ENCODE results near the gene CTTNBP2NL. TPM values are rescaled to one million over a fixed set of nuclear protein-coding genes. Genes with fewer than 3 reads are reported as not detected.
"Not testable (repeated sequence)": the region's sequence is repeated elsewhere in the genome, so short reads cannot be mapped to it uniquely, and the experiment has no call there.

The CTTNBP2NL gene
- total RNA-seq, 1 donor from 2014 or later = 16.7 TPM

- DNase-seq = no peak
Observed at GRCh38 chr1:112465122-112465521, 69.1 kb downstream of the CTTNBP2NL start.

- DNase-seq = peak; percentile 77
Observed at GRCh38 chr1:112466078-112466660, 70.2 kb downstream of the CTTNBP2NL start.

GRCh38 chr1:112470324-112470723 lies 74.3 kb downstream of the CTTNBP2NL start:
- DNase-seq = not testable (repeated sequence)

- no peak for DNase-seq
Observed at GRCh38 chr1:112470966-112471365, 75.0 kb downstream of the CTTNBP2NL start.

- no peak for DNase-seq
Observed at GRCh38 chr1:112472142-112472541, 76.1 kb downstream of the CTTNBP2NL start.

DNA sequence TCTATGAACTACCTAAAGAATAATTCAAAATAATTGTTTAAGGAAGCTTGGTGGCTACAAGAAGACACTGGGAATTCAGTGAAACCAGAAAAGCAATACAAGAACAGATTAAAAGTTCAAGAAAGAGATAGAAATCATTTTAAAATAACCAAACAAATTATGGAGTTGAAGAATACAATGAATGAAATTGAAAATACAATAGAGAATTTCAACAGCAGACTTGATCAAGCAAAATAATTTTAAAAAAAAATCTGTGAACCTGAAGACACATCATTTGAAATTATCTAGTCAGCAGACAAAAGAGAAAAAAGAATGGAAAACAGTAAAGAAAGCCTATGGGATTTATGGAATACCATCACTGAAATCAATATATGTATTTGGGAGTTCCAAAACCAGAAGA lies 81.5 kb downstream of the CTTNBP2NL start:
- no peak for DNase-seq

DNA sequence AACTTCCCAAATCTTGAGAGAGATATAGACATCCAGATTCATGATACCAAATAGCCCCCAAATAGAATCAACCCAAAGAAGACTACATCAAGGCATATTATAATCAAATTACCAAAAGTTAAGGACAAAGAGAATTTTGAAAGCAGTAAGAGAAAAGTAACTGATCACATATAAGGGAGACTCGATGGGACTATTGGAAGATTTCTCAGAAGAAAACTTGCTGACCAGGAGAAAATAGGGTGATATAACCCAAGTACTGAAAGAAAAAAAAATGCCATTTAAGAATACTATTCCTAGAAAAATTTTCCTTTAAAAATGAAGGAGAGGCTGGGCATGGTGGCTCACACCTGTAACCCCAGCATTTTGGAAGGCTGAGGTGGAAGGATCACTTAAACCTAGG lies 82.3 kb downstream of the CTTNBP2NL start:
- DNase-seq = no peak

DNA sequence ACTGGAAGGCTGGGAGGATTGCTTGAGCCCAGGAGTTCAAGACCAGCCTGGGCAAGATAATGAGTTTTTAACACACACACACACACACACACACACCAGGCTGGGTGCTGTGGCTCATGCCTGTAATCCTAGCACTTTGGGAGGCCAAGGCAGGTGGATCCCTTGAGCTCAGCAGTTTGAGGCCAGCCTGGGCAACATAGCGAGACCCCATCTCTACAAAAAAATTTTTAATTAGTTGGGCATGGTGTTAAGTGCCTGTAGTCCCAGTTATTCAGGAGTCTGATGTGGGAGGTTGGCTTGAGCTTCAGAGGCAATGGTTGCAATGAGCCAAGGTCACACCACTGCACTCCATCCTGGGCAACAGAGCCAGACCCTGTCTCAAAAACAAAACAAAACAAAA lies 90.0 kb downstream of the CTTNBP2NL start:
- DNase-seq = not testable (repeated sequence)

DNA sequence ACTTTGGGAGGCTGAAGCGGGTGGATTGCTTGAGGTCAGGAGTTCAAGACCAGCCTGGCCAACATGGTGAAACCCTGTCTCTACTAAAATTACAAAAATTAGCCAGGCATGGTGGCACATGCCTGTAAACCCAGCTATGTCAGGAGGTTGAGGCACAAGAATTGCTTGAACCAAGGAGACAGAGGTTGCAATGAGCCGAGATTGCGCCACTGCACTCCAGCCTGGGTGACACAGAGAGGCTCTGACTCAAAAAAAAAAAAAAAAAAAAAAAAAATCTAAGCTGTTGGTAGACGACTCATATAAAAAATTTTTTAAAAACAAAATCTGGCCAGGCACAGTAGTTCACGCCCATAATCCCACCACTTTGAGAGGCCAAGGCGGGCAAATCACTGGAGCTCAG lies 91.7 kb downstream of the CTTNBP2NL start:
- DNase-seq = not testable (repeated sequence)

DNA sequence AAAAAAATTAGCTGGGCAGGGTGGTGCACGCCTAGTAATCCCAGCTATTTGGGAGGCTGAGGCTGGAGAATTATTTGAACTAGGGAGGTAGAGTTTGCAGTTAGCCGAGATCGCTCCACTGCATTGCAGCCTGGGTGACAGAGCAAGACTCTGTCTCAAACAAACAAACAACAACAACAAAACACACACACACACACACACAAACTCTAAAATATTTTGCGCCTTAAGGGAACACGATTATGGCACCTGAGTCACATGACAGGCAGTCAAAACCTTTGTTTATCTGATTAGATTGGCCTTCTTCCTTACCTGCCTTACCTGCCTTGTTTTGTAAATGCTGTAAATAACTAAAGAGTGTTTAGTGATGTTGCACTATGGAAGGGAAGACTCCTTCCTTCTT lies 92.1 kb downstream of the CTTNBP2NL start:
- no peak for DNase-seq

DNA sequence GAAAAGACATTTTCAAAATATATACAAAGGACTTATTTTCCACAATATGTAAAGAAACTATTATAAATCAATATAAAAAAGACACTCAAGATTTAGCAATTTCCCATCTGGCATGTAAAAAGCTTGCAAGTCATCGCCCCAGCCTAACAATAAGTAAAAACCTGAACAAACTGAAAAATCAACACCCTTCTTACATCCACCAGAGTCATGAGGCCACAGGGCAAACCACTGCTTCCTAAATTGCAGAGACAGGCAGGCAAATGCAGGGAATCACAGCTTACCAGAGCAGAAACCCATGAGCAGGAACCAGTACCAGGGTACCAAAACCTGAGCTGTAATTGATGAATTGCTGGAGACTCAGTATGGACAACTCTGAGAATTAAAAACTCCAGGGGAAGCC lies 96.1 kb downstream of the CTTNBP2NL start:
- DNase-seq = no peak

- no peak for DNase-seq
Observed at GRCh38 chr1:112493351-112493750, 97.3 kb downstream of the CTTNBP2NL start.

DNA sequence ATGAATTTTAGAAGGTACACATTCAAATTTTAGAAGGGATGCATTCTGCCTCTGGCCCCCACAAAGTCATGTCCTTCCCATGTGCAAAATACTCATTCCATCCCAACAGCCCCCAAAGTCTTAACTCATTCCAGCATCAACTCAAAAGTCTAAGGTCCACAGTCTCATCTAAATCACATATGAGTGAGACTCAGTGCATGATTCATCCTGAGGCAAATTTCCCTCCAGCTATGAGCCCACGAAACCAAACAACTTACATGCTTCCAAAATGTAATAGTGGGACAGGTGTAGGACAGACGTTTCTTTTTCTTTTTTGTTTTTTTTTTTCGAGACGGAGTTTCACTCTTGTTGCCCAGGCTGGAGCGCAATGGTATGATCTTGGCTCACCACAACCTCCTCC lies 100.3 kb downstream of the CTTNBP2NL start:
- DNase-seq = no peak

DNA sequence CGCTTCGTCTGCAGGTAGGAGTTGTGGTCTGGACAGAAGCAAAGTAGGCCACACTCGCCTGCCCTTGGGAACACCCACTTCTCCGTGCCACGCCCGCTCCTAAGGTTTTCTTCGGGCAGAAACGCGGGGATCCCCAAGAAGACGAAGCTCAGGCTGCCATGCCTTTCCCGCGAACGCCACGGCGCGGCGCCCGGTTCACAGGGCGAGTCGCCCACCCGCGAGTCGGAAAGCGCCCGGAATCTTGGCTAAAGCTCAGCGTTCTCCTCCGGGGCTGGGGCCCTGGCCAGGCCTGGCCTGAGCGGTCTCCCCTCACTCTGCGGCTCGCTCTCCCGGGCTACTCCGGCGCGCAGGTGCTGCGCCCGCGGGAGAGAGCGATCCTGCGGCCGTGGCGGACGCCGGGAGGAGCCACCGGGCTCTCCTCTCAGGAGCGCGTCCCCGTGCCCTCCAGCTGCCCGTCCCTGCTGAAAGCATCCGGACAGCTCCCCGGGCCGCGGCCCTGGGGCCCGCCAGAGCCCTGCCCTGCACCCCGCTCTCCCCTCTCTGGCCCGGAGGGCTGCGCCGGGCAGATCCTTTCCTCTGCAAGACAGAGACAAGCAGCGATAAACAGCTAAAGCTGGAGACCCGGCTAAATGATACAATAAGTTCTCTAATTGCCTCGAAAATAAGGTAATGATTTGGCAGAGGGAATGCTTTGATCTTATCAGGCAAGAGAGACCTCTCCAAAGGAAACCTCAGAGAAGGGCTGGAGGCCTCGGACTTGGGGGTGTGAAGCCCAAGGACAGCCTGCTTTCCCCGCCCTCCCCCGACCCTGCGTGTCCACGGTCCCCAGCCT lies 106.0 kb downstream of the CTTNBP2NL start:
- peak; percentile 20 for DNase-seq

DNA sequence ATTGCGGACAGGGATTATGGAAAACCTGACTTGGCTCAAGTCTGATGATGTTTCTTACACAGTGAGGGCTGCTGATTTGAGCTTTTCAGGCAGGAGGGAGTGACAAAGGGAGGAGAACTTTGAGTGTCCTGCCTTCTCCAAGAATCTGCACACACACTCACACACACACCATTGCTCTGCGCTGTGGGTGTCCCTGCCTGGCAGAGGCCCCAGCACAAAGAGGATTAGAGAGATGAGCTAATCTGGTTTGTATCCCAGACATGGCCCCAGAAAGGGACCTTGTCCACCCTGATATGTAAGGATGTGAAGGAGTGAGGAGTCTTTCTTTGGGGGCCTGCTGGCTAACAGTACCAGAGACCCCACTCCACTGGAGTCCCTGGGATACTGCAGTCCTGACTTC lies 106.8 kb downstream of the CTTNBP2NL start:
- DNase-seq = peak; percentile 17

DNA sequence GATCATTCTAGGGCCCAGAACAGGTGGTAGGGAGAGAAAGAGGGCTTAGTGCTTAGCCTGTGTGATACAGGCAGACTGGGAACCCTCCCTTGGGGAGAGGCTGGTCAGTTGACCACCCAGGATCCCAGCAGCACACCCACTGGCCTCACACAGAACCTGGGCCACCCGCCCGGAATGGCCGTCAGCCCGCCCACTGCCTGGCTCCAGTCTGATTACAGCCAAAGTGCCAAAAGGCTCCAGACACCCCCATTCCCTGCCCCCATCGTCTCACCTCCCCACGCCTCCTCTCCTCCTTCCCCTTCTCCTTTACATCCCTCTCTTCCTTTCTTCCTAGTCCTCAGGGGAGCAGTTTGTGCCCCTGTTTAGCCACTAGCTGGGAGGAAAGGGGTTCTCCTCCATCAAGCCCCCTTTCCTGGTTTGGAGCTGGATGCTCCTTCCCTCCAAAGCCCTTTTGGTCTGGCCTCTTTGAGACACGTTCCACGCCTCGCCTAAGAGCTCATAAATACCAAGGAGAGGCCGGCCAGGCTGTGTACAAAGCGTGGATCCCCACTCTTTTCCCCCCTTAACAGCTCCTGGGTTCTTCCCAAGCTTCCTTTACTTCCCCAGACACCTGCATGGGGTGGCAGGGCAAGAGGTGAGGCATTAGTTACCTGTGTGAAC lies 108.1 kb downstream of the CTTNBP2NL start:
- DNase-seq = no peak

GRCh38 chr1:112504661-112505399 lies 108.8 kb downstream of the CTTNBP2NL start:
- no peak for DNase-seq

GRCh38 chr1:112505400-112505785 lies 109.4 kb downstream of the CTTNBP2NL start:
- no peak for DNase-seq

DNA sequence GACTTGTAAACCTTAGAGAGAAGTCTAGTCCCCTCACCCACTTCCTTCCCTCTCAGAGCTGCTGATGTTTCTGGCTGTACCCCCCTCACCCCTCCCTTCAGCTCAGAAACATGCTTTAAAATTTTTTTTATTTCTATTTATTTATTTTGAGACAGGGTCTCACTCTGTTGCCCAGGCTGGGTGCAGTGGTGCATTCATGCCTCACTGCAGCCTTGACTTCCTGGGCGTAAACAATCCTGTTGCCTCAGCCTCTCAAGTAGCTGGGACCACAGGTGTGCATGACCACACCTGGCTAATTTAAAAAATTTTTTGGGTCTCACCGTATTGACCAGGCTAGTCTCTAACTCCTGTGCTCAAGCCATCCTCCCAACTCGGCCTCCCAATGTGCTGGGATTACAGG lies 109.9 kb downstream of the CTTNBP2NL start:
- DNase-seq = no peak

GRCh38 chr1:112506306-112506705 lies 110.3 kb downstream of the CTTNBP2NL start:
- peak; percentile 17 for DNase-seq

- no peak for DNase-seq
Observed at GRCh38 chr1:112506731-112507130, 110.7 kb downstream of the CTTNBP2NL start.

- DNase-seq = no peak
Observed at GRCh38 chr1:112507336-112507735, 111.3 kb downstream of the CTTNBP2NL start.

- DNase-seq = peak; percentile 20
Observed at GRCh38 chr1:112507921-112508277, 111.9 kb downstream of the CTTNBP2NL start.

Measured in skin of body (tissue), 2 donors.